H1 (cell line): ENCODE measurements around the gene PDXP. TPM values are rescaled to one million over a fixed set of nuclear protein-coding genes. Genes with fewer than 3 reads are reported as not detected.

ENCODE experiments used
- ASH2L ChIP-seq: fragments of 200-600, 300-600 bp; sonication (generic); IDR thresholded peaks from one replicate; pipeline ENCODE4 v1.7.1; 2017; ENCODE audit warnings: low read length
- BCL11A ChIP-seq, 2 experiments: IDR thresholded peaks; one replicate each; pipeline ENCODE4 v1.6.1; 2011; ENCODE audit warnings: low read depth in 2 of 2, low read length in 2 of 2, mild to moderate bottlenecking in 2 of 2
- CBX5 ChIP-seq: fragments of 300-800, 300-1000 bp; sonication (generic); IDR thresholded peaks from 2 replicates; pipeline ENCODE4 v1.7.1; 2016; ENCODE audit warnings: antibody characterized with exemption, low read length, low read depth
- CEBPB ChIP-seq: IDR thresholded peaks from 2 replicates; pipeline ENCODE4 v1.6.1; 2012; ENCODE audit warnings: low read depth, low read length
- CHD2 ChIP-seq: IDR thresholded peaks from 2 replicates; pipeline ENCODE4 v1.6.1; 2012; ENCODE audit warnings: low read length, improper control_type of control experiment
- CREB1 ChIP-seq: IDR thresholded peaks from 2 replicates; pipeline ENCODE4 v1.6.1; 2012; ENCODE audit warnings: inconsistent platforms
- CTBP2 ChIP-seq: IDR thresholded peaks from 2 replicates; pipeline ENCODE4 v1.7.0; 2011; ENCODE audit warnings: borderline replicate concordance, mild to moderate bottlenecking, moderate library complexity, mixed read lengths, low read length; ENCODE audit not compliant: insufficient read depth, insufficient read length
- EP300 ChIP-seq, 2 experiments: IDR thresholded peaks; 1 replicate in 1 of 2; 2 replicates in 1 of 2; pipeline ENCODE4 v1.6.1; 2011 to 2012; ENCODE audit warnings: low read depth in 2 of 2, low read length in 2 of 2, mild to moderate bottlenecking in 2 of 2, borderline replicate concordance in 1 of 2, inconsistent platforms in 1 of 2, moderate library complexity in 1 of 2
- FOSL1 ChIP-seq: IDR thresholded peaks from 2 replicates; pipeline ENCODE4 v1.6.1; 2011; ENCODE audit warnings: mild to moderate bottlenecking, low read depth, low read length, moderate library complexity; ENCODE audit not compliant: insufficient read depth
- GABPA ChIP-seq: IDR thresholded peaks from 2 replicates; pipeline ENCODE4 v1.6.1; 2011; ENCODE audit warnings: mild to moderate bottlenecking, low read length, moderate library complexity, borderline replicate concordance; ENCODE audit not compliant: insufficient read depth
- HDAC2 ChIP-seq, 2 experiments: fragments of 300-600 bp in 1 of 2; sonication (generic) in 1 of 2; IDR thresholded peaks; 2 replicates each; pipeline ENCODE4 v1.6.1; 2011 to 2012; ENCODE audit warnings: low read depth in 2 of 2, low read length in 2 of 2, mild to moderate bottlenecking in 2 of 2, moderate library complexity in 2 of 2, borderline replicate concordance in 1 of 2, inconsistent platforms in 1 of 2
- HDAC6 ChIP-seq: IDR thresholded peaks from one replicate; pipeline ENCODE4 v1.7.1; 2012; ENCODE audit warnings: low read depth, mild to moderate bottlenecking, inconsistent platforms, low read length, moderate library complexity
- RAD21 ChIP-seq, 2 experiments: IDR thresholded peaks in 1 of 2; conservative IDR thresholded peaks in 1 of 2; 2 replicates each; pipeline ENCODE4 v1.6.1; 2011; ENCODE audit warnings: low read depth in 2 of 2, low read length in 2 of 2, improper control_type of control experiment in 1 of 2, inconsistent platforms in 1 of 2, mild to moderate bottlenecking in 1 of 2, moderate library complexity in 1 of 2
- RBBP5 ChIP-seq: IDR thresholded peaks from 2 replicates; pipeline ENCODE4 v1.7.1; 2012; ENCODE audit warnings: low read depth, mild to moderate bottlenecking, inconsistent platforms, low read length, moderate library complexity, borderline replicate concordance
- SIN3A ChIP-seq, 2 experiments: IDR thresholded peaks in 1 of 2; conservative IDR thresholded peaks in 1 of 2; 2 replicates each; pipeline ENCODE4 v1.6.1; 2011 to 2012; ENCODE audit warnings: low read length in 2 of 2, improper control_type of control experiment in 1 of 2, low read depth in 1 of 2, mild to moderate bottlenecking in 1 of 2
- SIX5 ChIP-seq: IDR thresholded peaks from 2 replicates; pipeline ENCODE4 v1.6.1; 2011; ENCODE audit warnings: mild to moderate bottlenecking, low read depth, low read length
- SRF ChIP-seq: IDR thresholded peaks from 2 replicates; pipeline ENCODE4 v1.6.1; 2011; ENCODE audit warnings: mild to moderate bottlenecking, low read depth, low read length, moderate library complexity
- TAF7 ChIP-seq: optimal IDR thresholded peaks from 2 replicates; pipeline ENCODE3; 2011; ENCODE audit warnings: low read depth, mild to moderate bottlenecking, inconsistent platforms, low read length, moderate library complexity, borderline replicate concordance
- polyA plus RNA-seq, 7 experiments: library from polyadenylated mRNA; depleted of rRNA in 3 of 7; stranded (reverse) in 5 of 7; unstranded in 2 of 7; fragments of >200 nt in 5 of 7; fragments of 200-250 nt in 2 of 7; gene quantifications; 1 replicate in 5 of 7; 2 replicates in 1 of 7; 4 replicates in 1 of 7; pipeline versions ENCODE4 v1.2.1 to v1.2.3, GENCODE V29; 2011 to 2013; ENCODE audit warnings: missing spikeins in 2 of 7, mixed read lengths in 2 of 7
- total RNA-seq: library from RNA; stranded (reverse); fragmentation: NEBNext Ultra II Directional; extraction: Animal tissue kit (Norgen Biotek cat#: 25700); gene quantifications from 2 replicates; pipeline ENCODE4 v1.2.1, GENCODE V29; 2021
- TF ChIP-seq, protein P1 (sequence below): IDR thresholded peaks from 2 replicates; pipeline ENCODE4 v1.6.1; 2012; ENCODE audit warnings: inconsistent platforms
- TF ChIP-seq, protein P2 (sequence below): IDR thresholded peaks from 2 replicates; pipeline ENCODE4 v1.6.1; 2012; ENCODE audit warnings: low read length, inconsistent platforms

PDXP gene
- total and polyA plus RNA-seq, 2 of the 8 experiments (the other 6 are each of a cell fraction or from before 2014, with no cell fraction given), result 36.6 to 67.7 TPM

DNA sequence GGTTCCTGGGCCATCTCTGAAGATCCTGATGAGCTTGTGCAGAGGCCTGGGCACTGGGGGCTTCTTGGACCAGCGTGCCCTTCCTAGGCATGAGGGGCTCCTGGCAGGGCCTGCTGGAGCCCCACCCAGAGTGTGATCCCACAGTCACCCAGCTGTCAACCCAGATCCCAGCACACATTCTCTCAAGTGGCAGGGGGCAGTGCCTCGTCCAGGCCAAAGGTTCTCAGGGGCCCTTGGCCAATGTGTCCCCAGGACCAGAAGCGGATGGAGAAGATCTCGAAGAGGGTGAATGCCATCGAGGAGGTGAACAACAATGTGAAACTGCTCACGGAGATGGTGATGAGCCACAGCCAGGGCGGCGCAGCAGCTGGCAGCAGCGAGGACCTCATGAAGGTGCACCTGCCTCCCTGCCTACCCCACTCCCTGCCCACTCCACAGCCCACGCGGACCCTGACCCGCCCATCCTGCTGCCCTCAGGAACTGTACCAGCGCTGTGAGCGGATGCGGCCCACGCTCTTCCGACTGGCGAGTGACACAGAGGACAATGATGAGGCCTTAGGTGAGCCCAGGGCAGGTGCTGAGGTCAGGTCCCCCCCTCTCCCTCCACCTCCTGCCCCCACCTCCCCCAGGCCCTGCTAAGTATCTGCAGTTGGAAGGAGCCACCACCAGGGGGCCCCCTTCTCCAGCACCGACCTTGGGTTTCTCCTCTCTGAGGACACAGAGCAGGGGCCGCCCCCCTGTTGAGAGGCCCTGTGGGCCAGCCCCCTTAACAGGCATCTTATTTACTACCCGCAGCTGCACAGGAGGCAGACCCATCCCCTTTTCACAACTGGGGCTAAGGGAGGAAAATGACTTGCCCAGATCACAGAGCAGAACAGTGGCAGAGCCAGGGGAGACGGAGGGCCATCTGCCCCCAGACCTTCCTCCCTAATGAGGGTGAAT lies 35.2 kb upstream of the PDXP start (continued):
- TF ChIP-seq, protein P1, sequence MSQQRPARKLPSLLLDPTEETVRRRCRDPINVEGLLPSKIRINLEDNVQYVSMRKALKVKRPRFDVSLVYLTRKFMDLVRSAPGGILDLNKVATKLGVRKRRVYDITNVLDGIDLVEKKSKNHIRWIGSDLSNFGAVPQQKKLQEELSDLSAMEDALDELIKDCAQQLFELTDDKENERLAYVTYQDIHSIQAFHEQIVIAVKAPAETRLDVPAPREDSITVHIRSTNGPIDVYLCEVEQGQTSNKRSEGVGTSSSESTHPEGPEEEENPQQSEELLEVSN, result no peak
- TF ChIP-seq SIN3A (conservative IDR thresholded peaks at IDR 0.05 in 1 of 2, IDR thresholded peaks at IDR 0.05 in 1 of 2; ENCODE audit: low read depth in 1 of 2, low read length in 2 of 2), result 0 out of 4 replicates have a peak, but pooled peaks of 1 of the 2 experiments have one; percentile 33
- no peak; a peak in 1 of 4 replicates for TF ChIP-seq HDAC2 (IDR thresholded peaks at IDR 0.05; ENCODE audit: borderline replicate concordance in 1 of 2, low read depth in 2 of 2, low read length in 2 of 2)
- TF ChIP-seq SRF, result no peak
- TF ChIP-seq GABPA, result no peak
- TF ChIP-seq, protein P2, sequence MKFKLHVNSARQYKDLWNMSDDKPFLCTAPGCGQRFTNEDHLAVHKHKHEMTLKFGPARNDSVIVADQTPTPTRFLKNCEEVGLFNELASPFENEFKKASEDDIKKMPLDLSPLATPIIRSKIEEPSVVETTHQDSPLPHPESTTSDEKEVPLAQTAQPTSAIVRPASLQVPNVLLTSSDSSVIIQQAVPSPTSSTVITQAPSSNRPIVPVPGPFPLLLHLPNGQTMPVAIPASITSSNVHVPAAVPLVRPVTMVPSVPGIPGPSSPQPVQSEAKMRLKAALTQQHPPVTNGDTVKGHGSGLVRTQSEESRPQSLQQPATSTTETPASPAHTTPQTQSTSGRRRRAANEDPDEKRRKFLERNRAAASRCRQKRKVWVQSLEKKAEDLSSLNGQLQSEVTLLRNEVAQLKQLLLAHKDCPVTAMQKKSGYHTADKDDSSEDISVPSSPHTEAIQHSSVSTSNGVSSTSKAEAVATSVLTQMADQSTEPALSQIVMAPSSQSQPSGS, result no peak
- no peak for TF ChIP-seq CTBP2
- TF ChIP-seq FOSL1, result no peak
- TF ChIP-seq RAD21 (IDR thresholded peaks at IDR 0.05 in 1 of 2, conservative IDR thresholded peaks at IDR 0.05 in 1 of 2; ENCODE audit: low read depth in 2 of 2, low read length in 2 of 2), result peak; percentile 60 to 72
- TF ChIP-seq BCL11A (IDR thresholded peaks at IDR 0.05; ENCODE audit: low read depth in 2 of 2, low read length in 2 of 2), result no peak
- TF ChIP-seq SIX5, result no peak
- TF ChIP-seq CBX5, result no peak
- no peak for TF ChIP-seq HDAC6
- TF ChIP-seq TAF7, result no peak
- TF ChIP-seq CREB1, result no peak
- TF ChIP-seq ASH2L, result no peak
- no peak for TF ChIP-seq RBBP5
- no peak for TF ChIP-seq CHD2
- TF ChIP-seq CEBPB, result no peak
- TF ChIP-seq EP300 (IDR thresholded peaks at IDR 0.05; ENCODE audit: borderline replicate concordance in 1 of 2, low read depth in 2 of 2, low read length in 2 of 2), result no peak
